ENCODE results near the gene THADA.

The THADA gene

GRCh38 chr2:43393918-43394317 lies 201.9 kb downstream of the THADA start:
- no peak for TF ChIP-seq CTCF (IDR thresholded peaks at IDR 0.05)
- Histone ChIP-seq H3K4me3 (ENCODE audit: low read depth in 1 of 2, low read length in 1 of 2) (no peak overlapping the region), H3K36me3 (peaks cover 19% of the 10 kb centered on the region), H3K4me1 (ENCODE audit: control insufficient read depth in 1 of 2, insufficient read depth in 1 of 2, low read depth in 1 of 2, low read length in 1 of 2) (no peaks in the 10 kb centered on the region), H3K27ac (no peak overlapping the region), H3K9me3 (no peaks in the 10 kb centered on the region), H3K27me3 (no peaks in the 10 kb centered on the region)

GRCh38 chr2:43391878-43392215 lies 204.0 kb downstream of the THADA start:
- no peaks in the 10 kb centered on the region for H3K4me1 ChIP-seq (ENCODE audit: control insufficient read depth in 1 of 2, insufficient read depth in 1 of 2, low read depth in 1 of 2, low read length in 1 of 2)
- no peak overlapping the region for H3K27ac ChIP-seq
- H3K36me3 ChIP-seq, result peaks cover 13% of the 10 kb centered on the region
- TF ChIP-seq CTCF (IDR thresholded peaks at IDR 0.05), result no peak
- H3K27me3 ChIP-seq, result no peaks in the 10 kb centered on the region
- no peak overlapping the region for H3K4me3 ChIP-seq (ENCODE audit: low read depth in 1 of 2, low read length in 1 of 2)
- H3K9me3 ChIP-seq, result no peaks in the 10 kb centered on the region

GRCh38 chr2:43391201-43391877 lies 204.5 kb downstream of the THADA start:
- Histone ChIP-seq H3K27ac (no peak overlapping the region), H3K4me3 (ENCODE audit: low read depth in 1 of 2, low read length in 1 of 2) (no peak overlapping the region), H3K9me3 (no peaks in the 10 kb centered on the region), H3K36me3 (peaks cover 11% of the 10 kb centered on the region), H3K27me3 (no peaks in the 10 kb centered on the region), H3K4me1 (ENCODE audit: control insufficient read depth in 1 of 2, insufficient read depth in 1 of 2, low read depth in 1 of 2, low read length in 1 of 2) (no peaks in the 10 kb centered on the region)
- no peak for TF ChIP-seq CTCF (IDR thresholded peaks at IDR 0.05)

- H3K9me3 ChIP-seq, result no peaks in the 10 kb centered on the region
- H3K4me1 ChIP-seq (ENCODE audit: control insufficient read depth in 1 of 2, insufficient read depth in 1 of 2, low read depth in 1 of 2, low read length in 1 of 2), result no peaks in the 10 kb centered on the region
- H3K36me3 ChIP-seq, result peaks cover 1% of the 10 kb centered on the region
- no peak for TF ChIP-seq CTCF (IDR thresholded peaks at IDR 0.05)
- H3K27ac ChIP-seq, result no peak overlapping the region
- H3K4me3 ChIP-seq (ENCODE audit: low read depth in 1 of 2, low read length in 1 of 2), result no peak overlapping the region
- H3K27me3 ChIP-seq, result no peaks in the 10 kb centered on the region
Observed at GRCh38 chr2:43389581-43390466, 206.0 kb downstream of the THADA start.

- H3K27ac ChIP-seq, result no peak overlapping the region
- no peaks in the 10 kb centered on the region for H3K36me3 ChIP-seq
- TF ChIP-seq CTCF (IDR thresholded peaks at IDR 0.05), result no peak
- no peaks in the 10 kb centered on the region for H3K9me3 ChIP-seq
- no peak overlapping the region for H3K4me3 ChIP-seq (ENCODE audit: low read depth in 1 of 2, low read length in 1 of 2)
- H3K27me3 ChIP-seq, result no peaks in the 10 kb centered on the region
- H3K4me1 ChIP-seq (ENCODE audit: control insufficient read depth in 1 of 2, insufficient read depth in 1 of 2, low read depth in 1 of 2, low read length in 1 of 2), result no peaks in the 10 kb centered on the region
Observed at GRCh38 chr2:43388371-43388770, 207.5 kb downstream of the THADA start.

Data from neutrophil (primary cell).